Heart left ventricle (tissue), 16 donors: ENCODE results near the gene C1orf52. TPM values are rescaled to one million over a fixed set of nuclear protein-coding genes. Genes with fewer than 3 reads are reported as not detected.
A peak's percentile ranks its signal among the peaks of the same experiment; 100 is the strongest.

Source experiments
- ATAC-seq, 4 donors: fragments of 200-7000 bp; cut with Tn5 transposase; one replicate each; pipeline ENCODE4 v1.9.1; 2020 to 2022; ENCODE audit warnings: moderate library complexity in 4 of 4, mild to moderate bottlenecking in 3 of 4, moderate number of reproducible peaks in 1 of 4
- DNase-seq, 5 donors: peaks; one replicate each; pipeline ENCODE4 v3.0.0-alpha.2; 2020
- H3K27ac ChIP-seq, 12 donors: fragments of 200-600 bp; sonication (generic) in 4 of 12; one replicate each; pipeline versions ENCODE4 v1.5.0 to v1.8.0; 2016 to 2022; ENCODE audit warnings: mild to moderate bottlenecking in 2 of 12
- H3K27me3 ChIP-seq, 9 donors: fragments of 200-600 bp; sonication (generic) in 2 of 9; one replicate each; pipeline versions ENCODE4 v1.5.1 to v1.8.0; 2016 to 2022; ENCODE audit warnings: mild to moderate bottlenecking in 3 of 9
- H3K36me3 ChIP-seq, 9 donors: fragments of 200-600 bp; sonication (generic) in 2 of 9; one replicate each; pipeline versions ENCODE4 v1.5.0 to v1.8.0; 2018 to 2022; ENCODE audit warnings: mild to moderate bottlenecking in 2 of 9
- H3K4me1 ChIP-seq, 12 donors: fragments of 200-600 bp; sonication (generic) in 4 of 12; one replicate each; pipeline versions ENCODE4 v1.5.0 to v1.8.0; 2016 to 2022; ENCODE audit warnings: mild to moderate bottlenecking in 3 of 12
- H3K4me3 ChIP-seq, 12 donors: fragments of 200-600 bp; sonication (generic) in 4 of 12; one replicate each; pipeline versions ENCODE4 v1.5.0 to v1.8.0; 2017 to 2022; ENCODE audit warnings: mild to moderate bottlenecking in 9 of 12, moderate library complexity in 4 of 12
- H3K9me3 ChIP-seq, 12 donors: fragments of 200-600 bp; sonication (generic) in 4 of 12; one replicate each; pipeline versions ENCODE4 v1.5.0 to v1.8.0; 2016 to 2022; ENCODE audit warnings: mild to moderate bottlenecking in 1 of 12
- POLR2A ChIP-seq, 2 donors: fragments of 450-650 bp; IDR thresholded peaks; one replicate each; pipeline ENCODE4 v1.6.1; 2017; ENCODE audit warnings: antibody characterized with exemption in 2 of 2, mild to moderate bottlenecking in 2 of 2, moderate library complexity in 2 of 2
- WGBS, 4 donors: extraction: QIAGEN DNeasy Blood & Tissue Kit in 2 of 4; methylation state at CpG; one replicate each; pipeline versions ENCODE4 v1.1.5 to v1.1.7; 2013 to 2018; 5-methylcytosine and 5-hydroxymethylcytosine counted together
- intact Hi-C, 10 donors: fragments of 100-400 bp; cut with DNase I; formaldehyde crosslinking; loops; one replicate each; pipeline versions ENCODE4 v1.11.1 to v1.14.2; 2022
- polyA plus RNA-seq, 2 donors: library from polyadenylated mRNA; stranded (reverse); fragments of 200-250 nt; gene quantifications; one replicate each; pipeline ENCODE4 v1.2.3, GENCODE V29; 2013
- total RNA-seq, 9 donors: library from RNA; depleted of rRNA in 2 of 9; stranded (reverse); fragments of >200 nt in 2 of 9; fragmentation: NEBNext Ultra II Directional in 3 of 9; extraction: Animal tissue kit (Norgen Biotek cat#: 25700) in 3 of 9; gene quantifications; one replicate each; pipeline versions ENCODE4 v1.1.0 to v1.2.4, GENCODE V29; 2016 to 2023
- TF ChIP-seq, protein P1 (sequence below), 12 donors: fragments of 200-600 bp; sonication (generic) in 4 of 12; IDR thresholded peaks; one replicate each; pipeline versions ENCODE4 v1.5.0 to v1.8.0; 2018 to 2022; ENCODE audit warnings: antibody characterized with exemption in 12 of 12, mild to moderate bottlenecking in 5 of 12
- donor health status: ischemic (EF 13 %, LVEDD 7.1; RV severe dilation, severe dysfunction).
- donor health status: healthy with polysubstance abuse.
- donor health status: DM: no; HTN: yes; CAD: no.
- donor health status: DM: no; HTN: no; CAD: no.
- donor health status: ischemic (EF 25% LVEDD 6.9; RV normal size, moderate dysfunction).
- donor health status: ischemic (EF 25% LVEDD 5.7; RV mildly dilated, moderate dysfunction).
- donor health status: healthy.
- donor health status: DM: yes; HTN: yes; CAD: no.
- donor health status: ischemic (EF 35%, LVEDD 5.7; RV mildly dilated, moderate dysfunction).
- donor health status: nonischemic (EF 11% LVEDD 7.7; RV severe dilation, severe dysfunction).
- donor health status: DM: yes; HTN: yes; CAD: no.
- donor health status: PGD.
- donor health status: ischemic (EF 29% LVEDD 5.4; RV normal size, mild dysfunction).
- donor health status: nonischemic (EF 23%, LVEDD 6.1; RV moderate dilation, normal function).

Gene C1orf52
- total and polyA plus RNA-seq, 11 donors: 11.4 to 23.2 (median 17.0) TPM

DNA sequence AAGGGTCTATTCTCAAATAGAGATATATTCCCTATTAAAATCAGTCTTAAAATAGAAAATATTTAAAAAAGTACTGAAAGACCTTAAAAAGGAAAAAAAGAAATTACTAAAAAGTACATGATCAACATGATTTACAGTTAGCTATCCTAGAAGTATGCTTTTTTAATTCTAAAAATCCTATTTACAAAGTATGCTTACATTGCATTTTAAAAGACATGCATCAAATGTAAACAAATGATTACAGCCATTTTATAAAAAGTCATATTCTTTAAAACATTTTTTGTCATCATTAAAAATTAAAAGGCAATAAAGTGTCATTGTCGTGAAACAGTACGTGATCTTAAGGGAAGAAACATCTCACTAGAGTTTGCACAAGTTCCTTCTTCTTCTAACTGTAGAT lies 7.9 kb upstream of the C1orf52 start:
- no peak overlapping the region for H3K27ac ChIP-seq
- H3K4me3 ChIP-seq: no peak overlapping the region
- TF ChIP-seq, protein P1, sequence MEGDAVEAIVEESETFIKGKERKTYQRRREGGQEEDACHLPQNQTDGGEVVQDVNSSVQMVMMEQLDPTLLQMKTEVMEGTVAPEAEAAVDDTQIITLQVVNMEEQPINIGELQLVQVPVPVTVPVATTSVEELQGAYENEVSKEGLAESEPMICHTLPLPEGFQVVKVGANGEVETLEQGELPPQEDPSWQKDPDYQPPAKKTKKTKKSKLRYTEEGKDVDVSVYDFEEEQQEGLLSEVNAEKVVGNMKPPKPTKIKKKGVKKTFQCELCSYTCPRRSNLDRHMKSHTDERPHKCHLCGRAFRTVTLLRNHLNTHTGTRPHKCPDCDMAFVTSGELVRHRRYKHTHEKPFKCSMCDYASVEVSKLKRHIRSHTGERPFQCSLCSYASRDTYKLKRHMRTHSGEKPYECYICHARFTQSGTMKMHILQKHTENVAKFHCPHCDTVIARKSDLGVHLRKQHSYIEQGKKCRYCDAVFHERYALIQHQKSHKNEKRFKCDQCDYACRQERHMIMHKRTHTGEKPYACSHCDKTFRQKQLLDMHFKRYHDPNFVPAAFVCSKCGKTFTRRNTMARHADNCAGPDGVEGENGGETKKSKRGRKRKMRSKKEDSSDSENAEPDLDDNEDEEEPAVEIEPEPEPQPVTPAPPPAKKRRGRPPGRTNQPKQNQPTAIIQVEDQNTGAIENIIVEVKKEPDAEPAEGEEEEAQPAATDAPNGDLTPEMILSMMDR (IDR thresholded peaks at IDR 0.05): no peak
- no peak for TF ChIP-seq POLR2A (IDR thresholded peaks at IDR 0.05)
- intact Hi-C loops: no loop called here
- H3K36me3 ChIP-seq: peaks cover 0 to 90% (median 67%) of the 10 kb centered on the region in 9 donors
- H3K9me3 ChIP-seq: no peaks in the 10 kb centered on the region
- DNase-seq: no peak
- peaks cover 0 to 14% (median 2%) of the 10 kb centered on the region in 12 donors for H3K4me1 ChIP-seq
- whole genome bisulfite sequencing, 4 donors: 92 to 94% (median 93%) methylated on average over 2 of the region's 2 CpGs
- H3K27me3 ChIP-seq: no peaks in the 10 kb centered on the region
- no peak for ATAC-seq

DNA sequence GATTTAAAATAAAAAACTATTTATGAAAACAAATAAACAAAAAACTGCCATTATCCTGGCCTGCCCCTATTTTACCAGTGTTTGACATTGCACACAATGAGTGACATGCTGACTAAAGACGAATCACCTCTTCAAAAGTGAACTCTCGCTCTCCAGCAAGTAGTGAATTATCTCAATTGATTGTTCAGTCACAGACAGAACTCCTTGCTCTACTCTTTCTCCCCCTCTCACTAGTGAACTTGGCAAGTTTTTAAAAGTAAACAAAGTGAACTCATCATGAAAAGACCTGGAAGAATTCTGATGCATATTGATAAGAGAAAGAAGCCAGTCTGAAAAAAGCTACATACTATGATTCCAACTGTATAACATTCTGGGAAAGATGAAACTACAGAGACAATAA lies 4.7 kb upstream of the C1orf52 start:
- peaks cover 0 to 64% (median 41%) of the 10 kb centered on the region in 9 donors for H3K36me3 ChIP-seq
- no peak for TF ChIP-seq POLR2A (IDR thresholded peaks at IDR 0.05)
- TF ChIP-seq, protein P1 (IDR thresholded peaks at IDR 0.05): no peak
- ATAC-seq (no peak), DNase-seq (no peak)
- no peak overlapping the region for H3K27ac ChIP-seq
- no peaks in the 10 kb centered on the region for H3K27me3 ChIP-seq
- intact Hi-C loops: no loop called here
- no peaks in the 10 kb centered on the region for H3K9me3 ChIP-seq
- 84 to 92% (median 87%) methylated on average over 2 of the region's 2 CpGs for WGBS, 4 donors
- H3K4me1 ChIP-seq: peaks cover 0 to 13% (median 8%) of the 10 kb centered on the region in 12 donors
- H3K4me3 ChIP-seq: no peak overlapping the region

DNA sequence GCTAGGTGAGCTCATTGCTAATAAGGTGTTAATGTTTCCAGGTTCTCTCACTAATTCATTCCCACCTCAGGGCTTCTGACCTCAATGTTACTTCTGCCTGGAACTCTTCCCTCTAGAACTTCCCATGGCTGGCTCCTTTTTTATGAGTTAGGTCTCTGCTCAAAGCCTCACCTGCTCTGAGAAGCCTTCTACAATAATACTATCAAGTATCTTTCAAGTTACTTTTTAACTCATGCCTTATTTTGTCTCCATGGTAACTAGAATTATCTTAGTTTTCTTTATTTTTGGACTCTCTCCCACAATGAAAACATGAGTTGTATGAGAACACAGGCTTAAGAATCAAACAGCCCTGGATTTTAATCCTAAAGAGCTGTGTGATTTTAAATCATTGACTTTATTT lies 3.5 kb upstream of the C1orf52 start:
- DNase-seq: no peak
- Histone ChIP-seq H3K4me1 (peaks cover 0 to 19% (median 15%) of the 10 kb centered on the region in 12 donors), H3K36me3 (peaks cover 0 to 55% (median 30%) of the 10 kb centered on the region in 9 donors), H3K4me3 (no peak overlapping the region), H3K9me3 (no peaks in the 10 kb centered on the region), H3K27ac (no peak overlapping the region), H3K27me3 (no peaks in the 10 kb centered on the region)
- ATAC-seq: no peak
- TF ChIP-seq POLR2A (IDR thresholded peaks at IDR 0.05): no peak
- TF ChIP-seq, protein P1 (IDR thresholded peaks at IDR 0.05): no peak
- intact Hi-C loops: no loop called here

DNA sequence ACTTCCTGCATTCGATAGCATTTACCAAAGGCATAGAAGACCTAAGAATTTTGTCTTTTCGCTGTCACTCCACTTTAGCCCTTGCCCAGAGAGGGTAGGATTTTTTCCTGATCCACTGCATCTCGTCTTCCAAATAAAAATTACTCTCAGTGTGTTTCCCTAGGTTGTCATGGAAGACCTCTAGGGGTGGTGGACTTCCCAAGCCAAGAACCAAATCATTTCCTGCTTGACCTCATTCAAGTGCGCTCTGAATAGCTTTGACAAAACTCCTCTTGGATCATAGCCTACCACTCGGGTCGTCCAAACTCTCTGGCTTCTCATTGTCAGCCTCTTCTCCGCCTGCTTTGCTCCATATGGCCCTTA lies 431 bp upstream of the C1orf52 start:
- DNase-seq (peak in 4 of 5 donors; percentile 29 to 68 (median 51)), ATAC-seq (peak; percentile 54 to 87 (median 74))
- H3K27ac ChIP-seq: peak overlapping the region; percentile 80 to 96 (median 88)
- H3K4me3 ChIP-seq: peak overlapping the region; percentile 66 to 98 (median 88)
- no peak for TF ChIP-seq POLR2A (IDR thresholded peaks at IDR 0.05)
- TF ChIP-seq, protein P1 (IDR thresholded peaks at IDR 0.05): peak in 4 of 12 donors; percentile 11 to 45 (median 28)
- H3K9me3 ChIP-seq: no peaks in the 10 kb centered on the region
- peaks cover 0 to 35% (median 30%) of the 10 kb centered on the region in 12 donors for H3K4me1 ChIP-seq
- 16 to 21% (median 19%) methylated on average over 7 of the region's 7 CpGs for WGBS, 4 donors
- intact Hi-C loops: loop anchor here in 9 of 10 donors (1.0 to 5.0 kb wide), 8 partner anchors 16 to 318 kb away; partner anchors contain the start of genes BCL10 (in 1 of the 9) and SYDE2 (in 1 of the 9)
- H3K27me3 ChIP-seq: no peaks in the 10 kb centered on the region
- peaks cover 0 to 55% (median 25%) of the 10 kb centered on the region in 9 donors for H3K36me3 ChIP-seq
